ENCODE measurements around the gene EPS8L1. TPM values are rescaled to one million over a fixed set of nuclear protein-coding genes. Genes with fewer than 3 reads are reported as not detected.

The EPS8L1 gene
- polyA plus RNA-seq, 1 donor (not counting 4 experiments of a cell fraction or from before 2014, with no cell fraction given): 26.0 TPM

GRCh38 chr19:55118401-55118991 lies 42.8 kb downstream of the EPS8L1 start:
- peaks cover 9% of the 10 kb centered on the region for H4K20me1 ChIP-seq (ENCODE audit: control insufficient read depth, extremely low read depth, insufficient read depth, low read length)
- H3K9me1 ChIP-seq (ENCODE audit: control insufficient read depth, extremely low read depth, insufficient read depth, low read length): no peaks in the 10 kb centered on the region
- no peaks in the 10 kb centered on the region for H3K9me3 ChIP-seq (ENCODE audit: control insufficient read depth, low read depth, low read length)
- no peak for DNase-seq (ENCODE audit: low read depth, low spot score)
- FAIRE-seq: no peak
- H3K4me2 ChIP-seq (ENCODE audit: control insufficient read depth, extremely low read depth, insufficient read depth, low read depth, low read length): peak overlapping the region; percentile 90
- peaks cover 37% of the 10 kb centered on the region for H3K79me2 ChIP-seq (ENCODE audit: control insufficient read depth, insufficient read depth, low read length)
- dilution Hi-C loops (cut with MboI; ENCODE audit: extremely low pct_ligation_motif_present, low sequenced_read_pairs): no loop called here
- H3K9ac ChIP-seq (ENCODE audit: control insufficient read depth, extremely low read depth, insufficient read depth, low read length): peak overlapping the region; percentile 79
- peak overlapping the region; percentile 81 to 83 (median 82) for H3K4me3 ChIP-seq (ENCODE audit: control insufficient read depth in 2 of 3, extremely low read depth in 1 of 3, insufficient read depth in 2 of 3, low read depth in 1 of 3, low read length in 3 of 3)
- peaks cover 0 to 1% of the 10 kb centered on the region in 2 experiments for H3K36me3 ChIP-seq (ENCODE audit: control insufficient read depth in 2 of 2, extremely low read depth in 1 of 2, insufficient read depth in 2 of 2, low read length in 2 of 2)
- peaks cover 11% of the 10 kb centered on the region for H3K4me1 ChIP-seq (ENCODE audit: control insufficient read depth, extremely low read depth, insufficient read depth, low read length)
- TF ChIP-seq CTCF (optimal IDR thresholded peaks at IDR 0.05 in 1 of 3, IDR thresholded peaks at IDR 0.05 in 1 of 3, conservative IDR thresholded peaks at IDR 0.05 in 1 of 3; ENCODE audit: extremely low read depth in 1 of 3, insufficient read depth in 2 of 3, low read length in 3 of 3) (no peak), EZH2 (IDR thresholded peaks at IDR 0.05; ENCODE audit: low read length) (no peak)
- peak overlapping the region; percentile 61 for H3K27ac ChIP-seq (ENCODE audit: control insufficient read depth, insufficient read depth, low read length)
- no peaks in the 10 kb centered on the region for H3K27me3 ChIP-seq (ENCODE audit: control insufficient read depth, extremely low read depth, insufficient read depth, low read length)
- peak overlapping the region; percentile 93 for H2AFZ ChIP-seq (ENCODE audit: control insufficient read depth, low read length)

- Histone ChIP-seq H3K27ac (ENCODE audit: control insufficient read depth, insufficient read depth, low read length) (no peak overlapping the region), H3K79me2 (ENCODE audit: control insufficient read depth, insufficient read depth, low read length) (peaks cover 32% of the 10 kb centered on the region), H3K4me1 (ENCODE audit: control insufficient read depth, extremely low read depth, insufficient read depth, low read length) (peaks cover 11% of the 10 kb centered on the region), H3K9me3 (ENCODE audit: control insufficient read depth, low read depth, low read length) (no peaks in the 10 kb centered on the region), H3K4me2 (ENCODE audit: control insufficient read depth, extremely low read depth, insufficient read depth, low read depth, low read length) (no peak overlapping the region), H4K20me1 (ENCODE audit: control insufficient read depth, extremely low read depth, insufficient read depth, low read length) (peaks cover 9% of the 10 kb centered on the region), H3K4me3 (ENCODE audit: control insufficient read depth in 2 of 3, extremely low read depth in 1 of 3, insufficient read depth in 2 of 3, low read depth in 1 of 3, low read length in 3 of 3) (no peak overlapping the region), H3K9ac (ENCODE audit: control insufficient read depth, extremely low read depth, insufficient read depth, low read length) (no peak overlapping the region), H3K27me3 (ENCODE audit: control insufficient read depth, extremely low read depth, insufficient read depth, low read length) (no peaks in the 10 kb centered on the region), H2AFZ (ENCODE audit: control insufficient read depth, low read length) (no peak overlapping the region), H3K36me3 (ENCODE audit: control insufficient read depth in 2 of 2, extremely low read depth in 1 of 2, insufficient read depth in 2 of 2, low read length in 2 of 2) (peaks cover 0 to 1% of the 10 kb centered on the region in 2 experiments), H3K9me1 (ENCODE audit: control insufficient read depth, extremely low read depth, insufficient read depth, low read length) (no peaks in the 10 kb centered on the region)
- dilution Hi-C loops (cut with MboI; ENCODE audit: extremely low pct_ligation_motif_present, low sequenced_read_pairs): no loop called here
- TF ChIP-seq EZH2 (IDR thresholded peaks at IDR 0.05; ENCODE audit: low read length) (no peak), CTCF (optimal IDR thresholded peaks at IDR 0.05 in 1 of 3, IDR thresholded peaks at IDR 0.05 in 1 of 3, conservative IDR thresholded peaks at IDR 0.05 in 1 of 3; ENCODE audit: extremely low read depth in 1 of 3, insufficient read depth in 2 of 3, low read length in 3 of 3) (no peak)
- no peak for FAIRE-seq
- no peak for DNase-seq (ENCODE audit: low read depth, low spot score)
Observed at GRCh38 chr19:55119053-55119452, 43.4 kb downstream of the EPS8L1 start.

Data from keratinocyte (primary cell).